ENCODE measurements around the gene AFF1. TPM values are rescaled to one million over a fixed set of nuclear protein-coding genes. Genes with fewer than 3 reads are reported as not detected.

Gene AFF1
- total RNA-seq, 3 donors from 2014 or later: 67.2 to 80.5 (median 70.5) TPM

DNA sequence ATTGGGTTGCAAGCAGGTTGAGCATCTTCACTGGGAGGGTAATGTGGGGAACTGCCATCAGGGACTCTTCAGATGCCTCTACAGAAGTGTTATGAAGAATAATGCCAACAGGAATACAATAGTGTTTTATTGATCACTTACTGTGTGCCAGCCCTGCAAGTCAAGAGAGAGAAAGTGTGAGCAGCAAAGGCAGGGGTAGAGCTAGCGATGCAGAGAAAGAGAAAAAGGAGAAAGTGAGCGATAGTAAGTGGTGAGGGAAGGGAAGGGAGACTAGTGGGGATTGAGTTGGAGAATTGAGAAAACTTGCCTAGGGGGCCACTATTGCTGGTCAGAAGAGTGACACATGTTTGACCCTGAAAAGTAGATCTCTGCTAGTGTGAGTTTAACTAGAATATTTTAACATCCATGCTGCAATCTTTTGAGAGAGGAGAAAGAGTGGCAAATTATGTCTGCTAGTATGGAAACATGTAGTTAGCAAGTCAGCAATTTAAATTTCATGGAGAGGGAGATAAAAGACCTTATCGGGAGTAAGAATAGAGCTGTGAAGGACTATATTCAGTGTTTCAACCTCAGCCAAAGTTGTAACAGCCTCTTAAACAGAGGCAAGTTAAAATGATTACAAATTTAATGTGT is 12.2 kb downstream of the AFF1 start:
- Histone ChIP-seq H3K36me3 (no peaks in the 10 kb centered on the region), H3K27ac (peak overlapping the region in 1 of 2 donors; percentile 21), H3K4me3 (no peak overlapping the region), H3K27me3 (no peaks in the 10 kb centered on the region), H3K9me3 (no peaks in the 10 kb centered on the region), H3K4me1 (no peaks in the 10 kb centered on the region)
- intact Hi-C loops (cut with DNase I; ENCODE audit: low total_unique reads): no loop called here
- TF ChIP-seq, protein P1, sequence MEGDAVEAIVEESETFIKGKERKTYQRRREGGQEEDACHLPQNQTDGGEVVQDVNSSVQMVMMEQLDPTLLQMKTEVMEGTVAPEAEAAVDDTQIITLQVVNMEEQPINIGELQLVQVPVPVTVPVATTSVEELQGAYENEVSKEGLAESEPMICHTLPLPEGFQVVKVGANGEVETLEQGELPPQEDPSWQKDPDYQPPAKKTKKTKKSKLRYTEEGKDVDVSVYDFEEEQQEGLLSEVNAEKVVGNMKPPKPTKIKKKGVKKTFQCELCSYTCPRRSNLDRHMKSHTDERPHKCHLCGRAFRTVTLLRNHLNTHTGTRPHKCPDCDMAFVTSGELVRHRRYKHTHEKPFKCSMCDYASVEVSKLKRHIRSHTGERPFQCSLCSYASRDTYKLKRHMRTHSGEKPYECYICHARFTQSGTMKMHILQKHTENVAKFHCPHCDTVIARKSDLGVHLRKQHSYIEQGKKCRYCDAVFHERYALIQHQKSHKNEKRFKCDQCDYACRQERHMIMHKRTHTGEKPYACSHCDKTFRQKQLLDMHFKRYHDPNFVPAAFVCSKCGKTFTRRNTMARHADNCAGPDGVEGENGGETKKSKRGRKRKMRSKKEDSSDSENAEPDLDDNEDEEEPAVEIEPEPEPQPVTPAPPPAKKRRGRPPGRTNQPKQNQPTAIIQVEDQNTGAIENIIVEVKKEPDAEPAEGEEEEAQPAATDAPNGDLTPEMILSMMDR (IDR thresholded peaks at IDR 0.05): no peak
- TF ChIP-seq POLR2A (IDR thresholded peaks at IDR 0.05) (no peak), POLR2AphosphoS5 (IDR thresholded peaks at IDR 0.05) (no peak)
- DNase-seq (ENCODE audit: low spot score in 2 of 2): no peak

DNA sequence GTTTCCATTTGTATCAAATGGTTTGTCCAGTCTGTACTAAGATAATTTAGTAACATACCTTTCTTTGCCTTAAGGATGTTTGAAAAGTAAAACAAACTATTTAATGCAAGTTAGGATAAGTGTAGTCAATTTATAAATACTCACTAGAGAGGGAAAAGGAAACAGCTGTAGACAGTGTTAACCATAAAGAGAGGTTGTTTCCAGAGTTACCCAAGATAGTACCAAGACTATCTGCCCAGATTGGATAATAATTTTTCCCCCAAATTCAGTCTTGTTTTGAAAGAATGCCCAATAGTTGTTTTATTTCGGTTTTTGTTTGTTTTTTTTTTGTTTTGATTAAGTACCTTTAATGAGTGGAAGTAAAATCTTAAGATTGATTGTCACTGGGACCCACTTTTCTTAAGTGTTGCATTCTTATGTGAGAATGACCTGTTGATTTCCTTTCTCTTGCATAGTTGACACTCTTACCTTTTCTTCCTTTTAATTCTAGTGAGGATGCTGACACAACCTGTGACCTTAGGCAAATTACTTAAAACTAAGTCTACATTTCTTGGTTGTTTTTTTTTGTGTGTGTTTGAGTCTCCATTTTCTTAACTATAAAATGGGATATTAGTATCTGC is 12.8 kb downstream of the AFF1 start:
- intact Hi-C loops (cut with DNase I; ENCODE audit: low total_unique reads): no loop called here
- Histone ChIP-seq H3K27me3 (no peaks in the 10 kb centered on the region), H3K4me3 (no peak overlapping the region), H3K27ac (peak overlapping the region in 1 of 2 donors; percentile 21), H3K36me3 (no peaks in the 10 kb centered on the region), H3K4me1 (no peaks in the 10 kb centered on the region), H3K9me3 (no peaks in the 10 kb centered on the region)
- TF ChIP-seq POLR2A (IDR thresholded peaks at IDR 0.05) (no peak), POLR2AphosphoS5 (IDR thresholded peaks at IDR 0.05) (no peak)
- TF ChIP-seq, protein P1 (IDR thresholded peaks at IDR 0.05): no peak
- DNase-seq (ENCODE audit: low spot score in 2 of 2): no peak

- no peak overlapping the region for H3K4me3 ChIP-seq
- no peaks in the 10 kb centered on the region for H3K27me3 ChIP-seq
- H3K4me1 ChIP-seq: no peaks in the 10 kb centered on the region
- TF ChIP-seq POLR2AphosphoS5 (IDR thresholded peaks at IDR 0.05) (no peak), POLR2A (IDR thresholded peaks at IDR 0.05) (no peak)
- TF ChIP-seq, protein P1 (IDR thresholded peaks at IDR 0.05): no peak
- H3K9me3 ChIP-seq: no peaks in the 10 kb centered on the region
- DNase-seq (ENCODE audit: low spot score in 2 of 2): no peak
- intact Hi-C loops (cut with DNase I; ENCODE audit: low total_unique reads): no loop called here
- H3K27ac ChIP-seq: peak overlapping the region in 1 of 2 donors; percentile 21
- no peaks in the 10 kb centered on the region for H3K36me3 ChIP-seq
These were observed 13.5 kb downstream of the AFF1 start for GRCh38 chr4:86948276-86948675.

GRCh38 chr4:86950831-86951525 is 16.2 kb downstream of the AFF1 start:
- Histone ChIP-seq H3K36me3 (no peaks in the 10 kb centered on the region), H3K9me3 (no peaks in the 10 kb centered on the region), H3K27me3 (no peaks in the 10 kb centered on the region), H3K4me3 (no peak overlapping the region), H3K27ac (no peak overlapping the region), H3K4me1 (no peaks in the 10 kb centered on the region)
- no peak for DNase-seq (ENCODE audit: low spot score in 2 of 2)
- intact Hi-C loops (cut with DNase I; ENCODE audit: low total_unique reads): no loop called here
- TF ChIP-seq POLR2AphosphoS5 (IDR thresholded peaks at IDR 0.05) (no peak), POLR2A (IDR thresholded peaks at IDR 0.05) (no peak)
- TF ChIP-seq, protein P1 (IDR thresholded peaks at IDR 0.05): no peak

- no peak for TF ChIP-seq POLR2AphosphoS5 (IDR thresholded peaks at IDR 0.05)
- TF ChIP-seq, protein P1 (IDR thresholded peaks at IDR 0.05): no peak
- no peak for TF ChIP-seq POLR2A (IDR thresholded peaks at IDR 0.05)
- DNase-seq (ENCODE audit: low spot score in 2 of 2): no peak
- intact Hi-C loops (cut with DNase I; ENCODE audit: low total_unique reads): no loop called here
- Histone ChIP-seq H3K27me3 (no peaks in the 10 kb centered on the region), H3K9me3 (no peaks in the 10 kb centered on the region), H3K4me1 (no peaks in the 10 kb centered on the region), H3K4me3 (no peak overlapping the region), H3K36me3 (no peaks in the 10 kb centered on the region), H3K27ac (no peak overlapping the region)
These were observed 21.2 kb downstream of the AFF1 start for GRCh38 chr4:86955888-86956451.
